Stomach smooth muscle (tissue), 2 donors: Measurements from ENCODE around the gene RAPGEF2.

Source experiments
- H3K27ac ChIP-seq: one replicate; pipeline ENCODE4 v1.7.0; 2013; ENCODE audit warnings: mild to moderate bottlenecking, low read length, inconsistent platforms
- H3K27me3 ChIP-seq, 2 donors: one replicate each; pipeline ENCODE4 v1.7.0; 2013; ENCODE audit warnings: low read length in 2 of 2; ENCODE audit not compliant: insufficient read depth in 2 of 2, control insufficient read depth in 1 of 2
- H3K36me3 ChIP-seq, 2 donors: one replicate each; pipeline ENCODE4 v1.7.0; 2013; ENCODE audit warnings: low read length in 2 of 2; ENCODE audit not compliant: control insufficient read depth in 2 of 2, insufficient read depth in 2 of 2
- H3K4me1 ChIP-seq: one replicate; pipeline ENCODE4 v1.7.0; 2013; ENCODE audit warnings: low read length; ENCODE audit not compliant: control insufficient read depth, insufficient read depth
- H3K4me3 ChIP-seq, 2 donors: one replicate each; pipeline ENCODE4 v1.7.0; 2013; ENCODE audit warnings: low read length in 2 of 2
- H3K9ac ChIP-seq, 2 donors: one replicate each; pipeline ENCODE4 v1.7.0; 2013; ENCODE audit warnings: low read length in 2 of 2, mild to moderate bottlenecking in 1 of 2
- H3K9me3 ChIP-seq, 2 donors: one replicate each; pipeline ENCODE4 v1.7.0; 2013; ENCODE audit warnings: low read length in 2 of 2; ENCODE audit not compliant: control insufficient read depth in 2 of 2
- donor health status: healthy.
- donor health status: Pancreatic carcinoma.

The RAPGEF2 gene

DNA sequence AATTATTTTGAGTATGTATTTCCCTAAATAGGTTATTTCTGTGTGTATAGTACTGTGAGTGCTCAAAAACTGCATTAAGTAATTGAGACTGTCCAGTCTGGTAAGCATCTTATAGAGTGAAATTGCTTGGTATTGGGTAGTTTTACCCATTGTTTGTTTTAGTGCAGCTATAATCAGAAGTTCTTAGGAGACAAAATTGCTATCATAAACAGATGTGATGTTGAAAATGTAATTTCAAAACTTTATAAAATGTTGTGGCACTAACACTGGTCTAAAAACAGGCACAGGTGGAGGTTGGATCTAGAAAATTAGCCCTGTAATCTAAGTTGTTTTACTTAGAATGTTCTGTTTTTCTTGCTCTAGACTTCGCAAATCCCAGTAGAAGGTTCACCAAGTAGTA lies 46.8 kb downstream of the RAPGEF2 start:
- H3K27me3 ChIP-seq: no peaks in the 10 kb centered on the region
- peaks cover 5% of the 10 kb centered on the region for H3K4me1 ChIP-seq
- no peak overlapping the region for H3K4me3 ChIP-seq
- H3K9ac ChIP-seq: no peak overlapping the region
- no peaks in the 10 kb centered on the region for H3K36me3 ChIP-seq
- no peak overlapping the region for H3K27ac ChIP-seq
- H3K9me3 ChIP-seq: no peaks in the 10 kb centered on the region

DNA sequence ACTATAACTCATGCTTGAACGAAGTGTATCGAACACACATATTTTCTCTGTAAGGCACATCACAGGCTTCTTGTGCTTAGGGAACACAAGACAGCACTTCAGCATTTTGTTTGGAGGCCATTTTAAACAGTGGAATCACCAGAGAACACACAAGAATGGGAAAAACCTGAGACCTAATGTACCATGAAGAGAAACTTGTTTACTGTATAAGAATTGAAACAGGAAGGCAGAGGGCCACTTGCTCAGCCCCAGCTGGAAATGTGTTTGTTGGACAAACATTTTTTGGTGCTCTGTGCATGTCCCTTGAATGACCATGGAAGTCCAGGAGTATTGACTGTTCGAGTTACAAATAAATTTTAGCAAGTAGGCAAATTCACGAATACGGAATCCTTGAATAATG lies 47.5 kb downstream of the RAPGEF2 start:
- H3K4me3 ChIP-seq: no peak overlapping the region
- H3K9me3 ChIP-seq: no peaks in the 10 kb centered on the region
- H3K36me3 ChIP-seq: no peaks in the 10 kb centered on the region
- no peaks in the 10 kb centered on the region for H3K27me3 ChIP-seq
- no peak overlapping the region for H3K27ac ChIP-seq
- peaks cover 4% of the 10 kb centered on the region for H3K4me1 ChIP-seq
- H3K9ac ChIP-seq: no peak overlapping the region

DNA sequence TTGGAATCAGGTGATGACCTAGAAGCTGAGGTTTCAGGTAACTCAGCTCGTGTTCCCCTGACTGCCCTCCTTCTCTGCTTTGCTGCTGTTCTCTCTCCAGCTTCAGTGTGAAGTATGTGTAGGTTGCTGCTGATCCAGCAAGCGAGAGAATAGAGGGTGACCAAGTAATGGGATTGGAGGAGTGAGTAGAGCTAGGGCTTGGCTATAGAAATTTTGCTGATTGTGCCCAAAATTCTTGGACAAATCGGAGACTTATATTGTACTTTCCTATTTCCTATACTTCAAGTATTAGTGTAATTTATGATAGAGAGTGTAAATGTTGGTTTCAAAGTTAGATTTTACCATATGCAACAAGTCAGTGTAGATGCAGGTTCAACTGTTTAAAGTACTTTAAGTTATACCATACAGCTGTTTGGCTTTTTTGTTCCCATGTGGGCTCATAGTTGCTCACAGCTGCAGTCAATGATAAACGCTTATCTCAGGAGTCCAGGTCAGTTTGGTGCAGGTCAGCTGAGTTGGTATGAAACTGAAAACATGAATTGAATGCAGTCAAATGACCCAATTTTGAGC lies 48.0 kb downstream of the RAPGEF2 start:
- no peaks in the 10 kb centered on the region for H3K4me1 ChIP-seq

DNA sequence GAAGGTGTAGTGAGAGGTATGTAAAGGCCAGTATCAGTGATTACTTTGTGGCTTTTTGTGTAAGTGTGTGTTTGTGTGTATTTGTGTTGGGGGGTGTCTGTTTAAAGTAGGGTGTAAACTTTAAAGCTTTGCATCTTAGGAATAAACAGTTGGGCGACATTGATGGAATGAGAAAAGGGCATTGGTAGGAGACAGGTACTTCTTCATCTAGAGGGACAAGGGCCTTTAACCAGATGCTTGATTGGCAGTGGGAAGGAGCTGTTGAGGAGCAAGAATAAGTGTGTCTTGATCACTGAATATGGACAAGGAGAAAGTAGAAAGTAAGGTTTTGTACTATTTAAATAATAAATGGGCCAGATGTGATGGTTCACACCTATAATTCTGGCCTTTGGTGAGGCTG lies 48.8 kb downstream of the RAPGEF2 start:
- Histone ChIP-seq H3K36me3 (no peaks in the 10 kb centered on the region), H3K9ac (no peak overlapping the region), H3K27me3 (no peaks in the 10 kb centered on the region), H3K4me1 (no peaks in the 10 kb centered on the region), H3K9me3 (no peaks in the 10 kb centered on the region), H3K4me3 (no peak overlapping the region), H3K27ac (no peak overlapping the region)

More for the DNA sequence above, 48.0 kb downstream of the RAPGEF2 start:
- H3K36me3 ChIP-seq: no peaks in the 10 kb centered on the region
- H3K9ac ChIP-seq: no peak overlapping the region
- no peaks in the 10 kb centered on the region for H3K9me3 ChIP-seq
- no peak overlapping the region for H3K4me3 ChIP-seq
- H3K27me3 ChIP-seq: no peaks in the 10 kb centered on the region
- no peak overlapping the region for H3K27ac ChIP-seq

DNA sequence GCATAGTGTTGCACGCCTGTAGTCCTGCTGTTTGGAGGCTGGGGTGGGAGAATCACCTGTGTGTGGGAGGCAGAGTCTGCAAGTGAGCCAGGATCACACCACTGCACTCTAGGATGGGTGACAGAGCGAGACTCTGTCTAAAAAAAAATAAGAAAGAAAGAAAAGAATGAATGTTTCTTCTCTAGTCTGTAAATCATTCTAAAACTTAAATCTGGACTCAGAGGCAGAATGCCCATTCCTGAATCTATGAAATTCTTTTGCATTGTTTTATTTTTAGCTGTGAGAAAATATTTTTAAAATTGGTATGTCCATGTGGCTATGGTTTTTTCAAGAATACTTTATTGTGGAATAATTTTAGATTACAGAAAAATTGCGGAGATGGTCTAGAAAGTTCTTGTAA lies 49.3 kb downstream of the RAPGEF2 start:
- Histone ChIP-seq H3K9me3 (no peaks in the 10 kb centered on the region), H3K36me3 (no peaks in the 10 kb centered on the region), H3K4me1 (no peaks in the 10 kb centered on the region), H3K9ac (no peak overlapping the region), H3K4me3 (no peak overlapping the region), H3K27ac (no peak overlapping the region), H3K27me3 (no peaks in the 10 kb centered on the region)

DNA sequence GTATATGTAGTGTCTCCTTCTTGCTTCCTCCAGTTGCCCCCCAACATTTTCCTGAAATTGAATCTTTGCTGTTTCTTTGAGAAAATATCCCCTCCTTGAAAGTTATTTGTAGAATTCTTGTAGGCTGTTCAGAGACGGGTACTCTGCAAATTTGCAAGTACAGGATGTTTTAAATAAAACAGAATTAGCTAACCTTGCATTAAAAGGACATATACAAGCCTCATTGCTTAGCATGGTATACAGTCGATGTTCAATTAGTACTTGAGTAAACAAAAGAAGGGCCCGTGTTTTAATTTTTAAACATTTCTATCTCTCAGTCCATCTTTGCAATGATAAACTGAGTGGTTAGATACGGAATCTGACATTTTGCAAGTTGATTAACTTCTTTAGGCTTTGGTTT lies 50.8 kb downstream of the RAPGEF2 start:
- no peak overlapping the region for H3K27ac ChIP-seq

DNA sequence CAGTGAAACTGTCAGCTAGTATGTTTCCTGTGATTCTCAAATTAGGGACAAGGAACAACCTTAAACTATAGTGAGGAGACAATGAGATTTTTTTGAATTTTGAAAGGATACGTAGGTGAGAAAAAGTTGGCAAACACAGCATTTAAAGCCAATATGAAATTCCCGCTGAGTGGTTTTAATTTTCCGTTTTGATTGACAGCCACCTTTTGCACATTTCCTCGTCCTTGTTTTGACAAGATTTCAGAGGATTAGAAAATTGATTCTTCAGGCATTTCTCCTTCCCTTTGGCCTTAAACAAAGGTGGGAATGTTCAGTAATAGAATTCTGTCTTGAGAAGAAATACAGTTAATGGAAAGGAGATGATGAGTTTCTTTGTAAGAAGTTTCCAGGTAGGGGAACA lies 52.2 kb downstream of the RAPGEF2 start:
- H3K9me3 ChIP-seq: no peaks in the 10 kb centered on the region
- H3K4me3 ChIP-seq: no peak overlapping the region
- H3K36me3 ChIP-seq: no peaks in the 10 kb centered on the region
- H3K27ac ChIP-seq: no peak overlapping the region
- no peak overlapping the region for H3K9ac ChIP-seq
- no peaks in the 10 kb centered on the region for H3K4me1 ChIP-seq
- no peaks in the 10 kb centered on the region for H3K27me3 ChIP-seq

More for the DNA sequence above, 50.8 kb downstream of the RAPGEF2 start:
- no peaks in the 10 kb centered on the region for H3K4me1 ChIP-seq
- H3K9ac ChIP-seq: no peak overlapping the region
- no peaks in the 10 kb centered on the region for H3K36me3 ChIP-seq
- H3K27me3 ChIP-seq: no peaks in the 10 kb centered on the region
- H3K9me3 ChIP-seq: no peaks in the 10 kb centered on the region
- no peak overlapping the region for H3K4me3 ChIP-seq

DNA sequence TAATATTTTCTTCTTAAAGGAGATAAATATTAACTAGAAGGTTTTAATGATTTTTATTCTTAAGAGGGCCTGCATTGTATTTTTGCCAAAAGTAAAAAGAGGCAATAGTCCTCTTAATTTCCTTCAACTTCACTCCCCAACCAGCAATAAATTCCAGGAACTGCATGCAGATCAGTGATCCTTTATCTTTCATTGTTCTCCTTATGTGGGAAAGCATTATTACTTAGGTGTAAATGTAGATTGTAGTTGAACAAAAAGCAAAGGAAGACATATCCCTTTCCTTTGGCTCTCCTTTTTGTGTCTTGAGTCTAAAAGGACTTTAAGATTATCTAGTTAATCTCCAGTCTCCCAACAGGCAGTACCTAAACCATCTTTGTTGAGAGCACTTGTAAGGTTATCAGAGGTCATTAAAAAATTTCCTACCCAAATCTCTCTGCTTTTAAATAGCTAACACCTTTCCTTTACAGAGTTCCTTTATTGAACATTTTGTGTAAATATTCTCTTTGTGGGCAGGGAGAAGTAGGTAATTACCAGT lies 55.3 kb downstream of the RAPGEF2 start:
- H3K4me3 ChIP-seq: no peak overlapping the region
- no peak overlapping the region for H3K9ac ChIP-seq
- no peaks in the 10 kb centered on the region for H3K4me1 ChIP-seq
- no peaks in the 10 kb centered on the region for H3K9me3 ChIP-seq
- no peaks in the 10 kb centered on the region for H3K27me3 ChIP-seq
- no peaks in the 10 kb centered on the region for H3K36me3 ChIP-seq
- no peak overlapping the region for H3K27ac ChIP-seq

DNA sequence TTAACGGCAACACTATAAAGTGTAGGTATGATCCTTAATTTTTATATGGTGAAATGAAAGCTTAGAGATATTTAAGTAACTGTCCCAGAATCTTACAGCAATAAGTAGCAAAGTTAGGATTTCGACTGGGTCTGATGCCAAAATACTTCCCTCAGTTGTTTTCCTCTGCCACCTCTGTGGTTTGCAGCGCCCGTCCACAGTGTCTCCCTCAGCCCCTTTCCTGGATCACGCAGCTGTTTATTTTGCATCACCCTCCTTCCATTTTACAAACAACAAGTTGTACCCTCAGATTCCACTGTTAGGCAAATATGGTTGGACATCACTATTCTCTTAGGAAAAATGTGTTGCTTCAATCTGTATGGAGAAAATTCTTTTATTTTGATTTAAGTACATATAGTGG lies 56.1 kb downstream of the RAPGEF2 start:
- Histone ChIP-seq H3K9ac (no peak overlapping the region), H3K27ac (no peak overlapping the region), H3K4me1 (no peaks in the 10 kb centered on the region), H3K27me3 (no peaks in the 10 kb centered on the region), H3K4me3 (no peak overlapping the region), H3K9me3 (no peaks in the 10 kb centered on the region), H3K36me3 (no peaks in the 10 kb centered on the region)

DNA sequence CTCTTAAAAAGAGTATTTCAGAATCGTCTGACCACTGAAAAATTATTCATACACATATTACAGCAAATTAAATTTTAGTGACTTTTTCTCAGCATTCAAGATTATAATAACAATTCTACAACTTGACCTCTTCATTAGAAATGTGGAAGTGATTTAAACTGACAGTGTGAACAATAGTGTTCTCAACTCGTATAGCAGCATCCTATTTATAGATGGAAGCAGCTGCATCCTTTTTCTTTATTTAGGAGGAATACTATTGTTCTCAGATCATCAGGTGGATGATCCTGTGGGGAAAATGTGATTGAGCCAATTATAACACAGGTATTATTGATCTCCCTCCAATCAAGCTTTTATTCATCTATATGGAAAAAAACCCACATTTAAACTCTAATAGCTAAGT lies 56.7 kb downstream of the RAPGEF2 start:
- no peak overlapping the region for H3K9ac ChIP-seq
- H3K27ac ChIP-seq: no peak overlapping the region
- H3K36me3 ChIP-seq: no peaks in the 10 kb centered on the region
- H3K4me1 ChIP-seq: no peaks in the 10 kb centered on the region
- no peaks in the 10 kb centered on the region for H3K27me3 ChIP-seq
- no peaks in the 10 kb centered on the region for H3K9me3 ChIP-seq
- H3K4me3 ChIP-seq: no peak overlapping the region

DNA sequence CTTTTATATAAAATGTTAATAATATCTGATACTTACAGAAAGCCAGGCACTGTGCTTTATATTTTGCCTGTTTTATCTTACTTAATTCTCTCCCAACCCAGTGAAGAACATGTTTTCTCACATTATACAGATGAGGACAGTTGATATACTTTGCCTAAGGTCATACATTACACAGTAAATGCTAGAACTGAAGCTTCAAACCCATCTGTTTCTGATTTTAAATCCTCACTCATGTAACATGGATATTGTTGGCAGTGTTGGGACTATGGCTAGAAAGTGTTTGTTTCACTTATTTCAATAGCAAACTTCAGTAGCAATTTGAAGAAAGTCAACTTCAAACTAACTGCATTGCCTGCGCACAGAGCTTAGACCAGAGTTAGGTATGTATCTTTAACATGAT lies 57.4 kb downstream of the RAPGEF2 start:
- Histone ChIP-seq H3K27me3 (no peaks in the 10 kb centered on the region), H3K4me3 (no peak overlapping the region), H3K9me3 (no peaks in the 10 kb centered on the region), H3K4me1 (no peaks in the 10 kb centered on the region), H3K9ac (no peak overlapping the region), H3K27ac (no peak overlapping the region), H3K36me3 (no peaks in the 10 kb centered on the region)
